ENCODE measurements around the gene YES1. TPM values are rescaled to one million over a fixed set of nuclear protein-coding genes. Genes with fewer than 3 reads are reported as not detected.

YES1 gene
- total and polyA plus RNA-seq, 2 of the 8 experiments (the other 6 are each of a cell fraction or from before 2014, with no cell fraction given) = 14.8 to 94.3 TPM

GRCh38 chr18:766550-766860, 45.5 kb downstream of the YES1 start (continued):
- TF ChIP-seq SIN3A (conservative IDR thresholded peaks at IDR 0.05 in 1 of 2, IDR thresholded peaks at IDR 0.05 in 1 of 2; ENCODE audit: low read depth in 1 of 2, low read length in 2 of 2) (no peak), TAF7 (optimal IDR thresholded peaks at IDR 0.05; ENCODE audit: borderline replicate concordance, low read depth, low read length) (no peak)
- TF ChIP-seq, protein P1, sequence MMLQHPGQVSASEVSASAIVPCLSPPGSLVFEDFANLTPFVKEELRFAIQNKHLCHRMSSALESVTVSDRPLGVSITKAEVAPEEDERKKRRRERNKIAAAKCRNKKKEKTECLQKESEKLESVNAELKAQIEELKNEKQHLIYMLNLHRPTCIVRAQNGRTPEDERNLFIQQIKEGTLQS (IDR thresholded peaks at IDR 0.05; ENCODE audit: insufficient read depth, low read depth, low read length) = no peak
